ENCODE measurements around the gene ITPKC. TPM values are rescaled to one million over a fixed set of nuclear protein-coding genes. Genes with fewer than 3 reads are reported as not detected.
A peak's percentile ranks its signal among the peaks of the same experiment; 100 is the strongest.

ITPKC gene
- total RNA-seq, 1 donor from 2014 or later, result 13.8 TPM

GRCh38 chr19:40713939-40714338 lies 3.0 kb upstream of the ITPKC start:
- no peak for DNase-seq
- Mint-ChIP-seq H3K27ac (ENCODE audit: unreplicated experiment) (peak overlapping the region; percentile 29), H3K36me3 (ENCODE audit: unreplicated experiment) (peaks cover 5% of the 10 kb centered on the region)

GRCh38 chr19:40714441-40715299 lies 2.2 kb upstream of the ITPKC start:
- Mint-ChIP-seq H3K4me3 (ENCODE audit: unreplicated experiment) (peak overlapping the region; percentile 94), H3K27ac (ENCODE audit: unreplicated experiment) (peak overlapping the region; percentile 87), H3K36me3 (ENCODE audit: unreplicated experiment) (peaks cover 5% of the 10 kb centered on the region), H3K4me1 (ENCODE audit: low read depth, unreplicated experiment) (peaks cover 18% of the 10 kb centered on the region), H3K9me3 (ENCODE audit: unreplicated experiment) (peaks cover 14% of the 10 kb centered on the region), H3K27me3 (ENCODE audit: unreplicated experiment) (peaks cover 12% of the 10 kb centered on the region)
- DNase-seq, result peak; percentile 95
- no peak for TF ChIP-seq CTCF (IDR thresholded peaks at IDR 0.05; ENCODE audit: partially characterized antibody, unreplicated experiment)

More at GRCh38 chr19:40713939-40714338, 3.0 kb upstream of the ITPKC start:
- H3K4me1 Mint-ChIP-seq (ENCODE audit: low read depth, unreplicated experiment), result peaks cover 18% of the 10 kb centered on the region
- peaks cover 12% of the 10 kb centered on the region for H3K27me3 Mint-ChIP-seq (ENCODE audit: unreplicated experiment)
- H3K9me3 Mint-ChIP-seq (ENCODE audit: unreplicated experiment), result peaks cover 14% of the 10 kb centered on the region
- TF ChIP-seq CTCF (IDR thresholded peaks at IDR 0.05; ENCODE audit: partially characterized antibody, unreplicated experiment), result no peak
- H3K4me3 Mint-ChIP-seq (ENCODE audit: unreplicated experiment), result peak overlapping the region; percentile 78

- H3K9me3 Mint-ChIP-seq (ENCODE audit: unreplicated experiment), result peaks cover 18% of the 10 kb centered on the region
- H3K4me1 Mint-ChIP-seq (ENCODE audit: low read depth, unreplicated experiment), result peaks cover 22% of the 10 kb centered on the region
- peaks cover 12% of the 10 kb centered on the region for H3K27me3 Mint-ChIP-seq (ENCODE audit: unreplicated experiment)
- DNase-seq, result no peak
- peak overlapping the region; percentile 87 for H3K27ac Mint-ChIP-seq (ENCODE audit: unreplicated experiment)
- peaks cover 5% of the 10 kb centered on the region for H3K36me3 Mint-ChIP-seq (ENCODE audit: unreplicated experiment)
- H3K4me3 Mint-ChIP-seq (ENCODE audit: unreplicated experiment), result peak overlapping the region; percentile 94
- no peak for TF ChIP-seq CTCF (IDR thresholded peaks at IDR 0.05; ENCODE audit: partially characterized antibody, unreplicated experiment)
These were observed 856 bp upstream of the ITPKC start for GRCh38 chr19:40716031-40716481.

GRCh38 chr19:40717325-40717879 lies 490 bp downstream of the ITPKC start:
- H3K4me1 Mint-ChIP-seq (ENCODE audit: low read depth, unreplicated experiment), result peaks cover 24% of the 10 kb centered on the region
- H3K27ac Mint-ChIP-seq (ENCODE audit: unreplicated experiment), result peak overlapping the region; percentile 85

More at GRCh38 chr19:40717325-40717879, 490 bp downstream of the ITPKC start:
- Mint-ChIP-seq H3K27me3 (ENCODE audit: unreplicated experiment) (peaks cover 12% of the 10 kb centered on the region), H3K4me3 (ENCODE audit: unreplicated experiment) (peak overlapping the region; percentile 91), H3K36me3 (ENCODE audit: unreplicated experiment) (no peaks in the 10 kb centered on the region), H3K9me3 (ENCODE audit: unreplicated experiment) (peaks cover 16% of the 10 kb centered on the region)
- TF ChIP-seq CTCF (IDR thresholded peaks at IDR 0.05; ENCODE audit: partially characterized antibody, unreplicated experiment), result no peak
- DNase-seq, result no peak
